Mucosa of descending colon (tissue), 3 donors: ENCODE data around the gene KHDRBS2. TPM values are rescaled to one million over a fixed set of nuclear protein-coding genes. Genes with fewer than 3 reads are reported as not detected.

Experiments
- ATAC-seq: fragments of 200-7000 bp; cut with Tn5 transposase; one replicate; pipeline ENCODE4 v1.9.1; 2020; ENCODE audit warnings: mild to moderate bottlenecking, moderate library complexity
- DNase-seq, 3 donors: peaks; one replicate each; pipeline ENCODE4 v3.0.0-alpha.2; 2020
- H3K36me3 ChIP-seq: fragments of 200-600 bp; one replicate; pipeline ENCODE4 v1.8.0; 2021; ENCODE audit warnings: low read depth, mild to moderate bottlenecking
- H3K4me1 ChIP-seq: fragments of 200-600 bp; one replicate; pipeline ENCODE4 v1.8.0; 2021; ENCODE audit warnings: low read depth, mild to moderate bottlenecking
- H3K4me3 ChIP-seq: fragments of 200-600 bp; one replicate; pipeline ENCODE4 v1.8.0; 2021; ENCODE audit warnings: mild to moderate bottlenecking
- H3K9me3 ChIP-seq: fragments of 200-600 bp; one replicate; pipeline ENCODE4 v1.8.0; 2021; ENCODE audit warnings: mild to moderate bottlenecking
- intact Hi-C, 2 donors: fragments of 100-400 bp; cut with DNase I in 1 of 2; cut with micrococcal nuclease in 1 of 2; formaldehyde crosslinking; loops; one replicate each; pipeline versions ENCODE4 v1.11.0 to v1.11.1; 2022; cut with DNase I, micrococcal nuclease
- total RNA-seq, 3 donors: library from RNA; stranded (reverse); fragmentation: NEBNext Ultra II Directional in 2 of 3; extraction: Animal tissue kit (Norgen Biotek cat#: 25700) in 2 of 3; gene quantifications; one replicate each; pipeline versions ENCODE4 v1.2.1 to v1.2.4, GENCODE V29; 2021 to 2023
- TF ChIP-seq, protein P1 (sequence below): fragments of 200-600 bp; IDR thresholded peaks from one replicate; pipeline ENCODE4 v1.8.0; 2022; ENCODE audit warnings: antibody characterized with exemption, mild to moderate bottlenecking
- donor health status: DM: no; HTN: no; CAD: no; lungs with moderate emphysema.
- donor health status: DM: no; HTN: no; CAD: no.
- donor health status: DM: no; HTN: yes; CAD: no.

The KHDRBS2 gene
- total RNA-seq, 3 donors from 2014 or later, result 0.82 to 2.9 (median 1.1) TPM

DNA sequence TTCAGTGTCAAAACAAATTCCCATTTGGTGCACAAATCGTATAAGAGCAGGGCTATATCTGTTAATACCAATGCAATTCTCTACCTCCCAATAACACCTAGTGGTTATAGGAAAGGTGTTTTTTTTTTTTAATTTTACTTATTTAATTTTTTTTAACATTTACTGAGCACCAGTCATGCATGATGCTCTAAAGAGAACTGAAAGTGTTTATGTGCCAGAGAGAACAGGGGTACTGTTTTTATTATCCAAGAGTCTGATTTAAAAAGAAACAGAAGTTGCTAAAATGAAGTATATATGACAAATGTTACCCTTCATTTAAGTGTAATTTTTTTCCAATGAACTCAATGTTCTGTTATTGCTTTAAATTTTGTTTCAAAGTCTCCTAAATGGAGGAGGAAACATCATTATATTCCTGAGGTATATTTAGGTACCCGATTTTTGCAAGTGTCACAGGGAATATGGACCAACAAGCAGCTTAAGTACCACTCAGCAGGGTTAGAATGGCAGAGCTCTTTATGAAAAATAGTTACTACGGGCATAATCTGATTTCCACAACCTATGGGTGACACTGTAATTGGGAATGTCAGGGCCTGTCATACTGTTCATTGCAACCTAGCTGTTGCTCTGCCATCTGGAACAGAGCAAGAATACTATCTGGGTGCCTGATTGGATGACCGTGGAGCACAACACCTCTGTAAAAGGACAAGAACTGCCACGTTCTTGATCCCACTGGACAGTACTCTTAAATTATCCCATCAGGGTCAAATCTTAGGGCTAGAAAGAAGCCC, 195.4 kb downstream of the KHDRBS2 start:
- no peaks in the 10 kb centered on the region for H3K4me1 ChIP-seq
- ATAC-seq (no peak), DNase-seq (no peak)
- H3K36me3 ChIP-seq, result no peaks in the 10 kb centered on the region
- intact Hi-C loops, result no loop called here
- no peak overlapping the region for H3K4me3 ChIP-seq
- TF ChIP-seq, protein P1, sequence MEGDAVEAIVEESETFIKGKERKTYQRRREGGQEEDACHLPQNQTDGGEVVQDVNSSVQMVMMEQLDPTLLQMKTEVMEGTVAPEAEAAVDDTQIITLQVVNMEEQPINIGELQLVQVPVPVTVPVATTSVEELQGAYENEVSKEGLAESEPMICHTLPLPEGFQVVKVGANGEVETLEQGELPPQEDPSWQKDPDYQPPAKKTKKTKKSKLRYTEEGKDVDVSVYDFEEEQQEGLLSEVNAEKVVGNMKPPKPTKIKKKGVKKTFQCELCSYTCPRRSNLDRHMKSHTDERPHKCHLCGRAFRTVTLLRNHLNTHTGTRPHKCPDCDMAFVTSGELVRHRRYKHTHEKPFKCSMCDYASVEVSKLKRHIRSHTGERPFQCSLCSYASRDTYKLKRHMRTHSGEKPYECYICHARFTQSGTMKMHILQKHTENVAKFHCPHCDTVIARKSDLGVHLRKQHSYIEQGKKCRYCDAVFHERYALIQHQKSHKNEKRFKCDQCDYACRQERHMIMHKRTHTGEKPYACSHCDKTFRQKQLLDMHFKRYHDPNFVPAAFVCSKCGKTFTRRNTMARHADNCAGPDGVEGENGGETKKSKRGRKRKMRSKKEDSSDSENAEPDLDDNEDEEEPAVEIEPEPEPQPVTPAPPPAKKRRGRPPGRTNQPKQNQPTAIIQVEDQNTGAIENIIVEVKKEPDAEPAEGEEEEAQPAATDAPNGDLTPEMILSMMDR, result no peak
- no peaks in the 10 kb centered on the region for H3K9me3 ChIP-seq

DNA sequence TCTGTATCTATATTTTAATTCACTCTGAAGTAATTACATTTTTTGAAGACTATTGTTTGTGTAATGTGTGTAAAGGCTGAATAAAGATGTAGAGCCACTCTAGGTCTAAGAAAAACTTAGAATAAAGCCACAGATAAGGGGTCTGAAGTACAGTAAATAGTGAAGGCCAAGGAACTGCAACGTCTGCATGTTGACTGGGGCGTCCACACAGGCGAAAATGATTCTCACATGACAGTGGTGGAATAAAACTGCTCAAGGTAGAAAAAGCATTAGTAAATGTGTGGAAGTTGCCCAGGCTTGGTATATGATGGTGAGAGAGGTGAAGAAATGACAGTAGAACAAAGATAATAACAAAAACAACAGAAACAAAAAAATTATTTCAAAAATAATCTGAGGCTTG, 196.2 kb downstream of the KHDRBS2 start:
- Histone ChIP-seq H3K9me3 (no peaks in the 10 kb centered on the region), H3K4me3 (no peak overlapping the region), H3K36me3 (no peaks in the 10 kb centered on the region), H3K4me1 (no peaks in the 10 kb centered on the region)
- no peak for ATAC-seq
- TF ChIP-seq, protein P1, result no peak
- DNase-seq, result no peak
- intact Hi-C loops, result no loop called here

DNA sequence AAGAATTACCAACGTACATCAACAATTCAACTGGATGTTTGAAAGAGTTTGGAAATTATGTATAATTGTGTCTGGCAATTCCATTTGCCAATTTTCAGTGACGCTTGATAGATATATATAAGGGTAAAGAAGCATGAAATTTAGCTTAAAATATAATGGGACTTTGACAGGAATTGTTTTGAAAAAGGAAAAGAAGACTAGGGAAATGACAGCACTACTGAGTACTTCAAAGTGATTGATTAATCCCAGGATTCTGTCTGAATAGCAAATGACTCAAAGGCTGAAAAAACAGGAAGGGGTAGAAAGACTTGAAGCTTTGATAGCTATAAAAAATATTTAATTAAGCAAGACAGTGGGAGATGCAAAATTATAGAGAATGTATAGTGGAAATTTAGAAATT, 200.0 kb downstream of the KHDRBS2 start:
- Histone ChIP-seq H3K36me3 (no peaks in the 10 kb centered on the region), H3K4me3 (no peak overlapping the region), H3K9me3 (no peaks in the 10 kb centered on the region), H3K4me1 (no peaks in the 10 kb centered on the region)
- TF ChIP-seq, protein P1, result no peak
- no peak for ATAC-seq
- no peak for DNase-seq
- intact Hi-C loops, result no loop called here

DNA sequence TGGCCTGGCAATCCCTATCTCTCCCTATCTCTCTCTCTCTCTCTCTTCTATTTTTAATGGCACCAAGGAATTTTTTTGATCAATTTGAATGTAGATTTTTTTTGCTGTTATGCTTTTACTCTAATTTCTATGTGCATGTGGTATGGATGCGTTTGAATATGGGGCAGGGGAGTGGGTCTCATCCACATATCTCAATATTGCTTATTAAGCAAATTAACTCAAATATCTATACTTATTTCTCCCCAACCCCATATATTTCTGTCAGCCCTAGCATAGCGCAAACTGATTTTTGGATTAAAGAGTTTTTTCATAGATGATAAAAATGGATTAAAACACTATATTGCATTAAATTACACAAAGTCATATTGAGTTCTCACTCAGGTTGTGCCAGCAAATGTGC, 210.2 kb downstream of the KHDRBS2 start:
- H3K4me3 ChIP-seq, result no peak overlapping the region
- DNase-seq (no peak), ATAC-seq (no peak)
- H3K4me1 ChIP-seq, result no peaks in the 10 kb centered on the region
- TF ChIP-seq, protein P1, result no peak
- no peaks in the 10 kb centered on the region for H3K9me3 ChIP-seq
- no peaks in the 10 kb centered on the region for H3K36me3 ChIP-seq
- intact Hi-C loops, result no loop called here

DNA sequence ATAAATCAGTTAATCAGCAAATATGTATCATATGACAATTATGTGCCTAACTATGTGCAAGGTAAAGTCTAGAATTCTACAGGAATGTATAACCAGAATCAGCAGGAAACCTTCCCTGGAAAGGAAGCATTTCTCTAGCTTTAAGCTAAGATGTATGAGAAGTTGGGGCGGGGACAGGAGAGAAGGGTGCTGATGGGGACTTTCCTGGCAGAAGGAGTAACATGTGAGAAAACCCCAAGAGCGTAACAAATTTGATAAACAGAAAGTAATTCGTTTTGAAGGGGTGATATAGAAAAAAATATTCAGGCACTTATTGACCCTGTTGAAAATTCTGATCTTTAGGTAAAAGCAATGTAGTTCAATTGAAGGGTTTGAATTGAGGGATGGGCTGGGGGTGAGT, 226.1 kb downstream of the KHDRBS2 start:
- Histone ChIP-seq H3K36me3 (no peaks in the 10 kb centered on the region), H3K9me3 (no peaks in the 10 kb centered on the region), H3K4me3 (no peak overlapping the region), H3K4me1 (no peaks in the 10 kb centered on the region)
- TF ChIP-seq, protein P1, result no peak
- intact Hi-C loops, result no loop called here
- DNase-seq (no peak), ATAC-seq (no peak)
